ENCODE measurements around the gene ARHGAP26. TPM values are rescaled to one million over a fixed set of nuclear protein-coding genes. Genes with fewer than 3 reads are reported as not detected.

The ARHGAP26 gene
- polyA plus RNA-seq, 1 donor (not counting 4 experiments of a cell fraction or from before 2014, with no cell fraction given), result 3.9 TPM

- TF ChIP-seq EZH2 (IDR thresholded peaks at IDR 0.05; ENCODE audit: low read length) (no peak), CTCF (optimal IDR thresholded peaks at IDR 0.05 in 1 of 3, IDR thresholded peaks at IDR 0.05 in 1 of 3, conservative IDR thresholded peaks at IDR 0.05 in 1 of 3; ENCODE audit: extremely low read depth in 1 of 3, insufficient read depth in 2 of 3, low read length in 3 of 3) (no peak)
- H4K20me1 ChIP-seq (ENCODE audit: control insufficient read depth, extremely low read depth, insufficient read depth, low read length), result no peaks in the 10 kb centered on the region
- DNase-seq (ENCODE audit: low read depth, low spot score) (no peak), FAIRE-seq (no peak)
- dilution Hi-C loops (cut with MboI; ENCODE audit: extremely low pct_ligation_motif_present, low sequenced_read_pairs), result no loop called here
- H3K9me3 ChIP-seq (ENCODE audit: control insufficient read depth, low read depth, low read length), result no peaks in the 10 kb centered on the region
- H3K4me3 ChIP-seq (ENCODE audit: control insufficient read depth in 2 of 3, extremely low read depth in 1 of 3, insufficient read depth in 2 of 3, low read depth in 1 of 3, low read length in 3 of 3), result no peak overlapping the region
- no peak overlapping the region for H2AFZ ChIP-seq (ENCODE audit: control insufficient read depth, low read length)
- H3K9ac ChIP-seq (ENCODE audit: control insufficient read depth, extremely low read depth, insufficient read depth, low read length), result no peak overlapping the region
- no peaks in the 10 kb centered on the region for H3K9me1 ChIP-seq (ENCODE audit: control insufficient read depth, extremely low read depth, insufficient read depth, low read length)
- no peaks in the 10 kb centered on the region for H3K36me3 ChIP-seq (ENCODE audit: control insufficient read depth in 2 of 2, extremely low read depth in 1 of 2, insufficient read depth in 2 of 2, low read length in 2 of 2)
- no peak overlapping the region for H3K4me2 ChIP-seq (ENCODE audit: control insufficient read depth, extremely low read depth, insufficient read depth, low read depth, low read length)
- H3K79me2 ChIP-seq (ENCODE audit: control insufficient read depth, insufficient read depth, low read length), result no peaks in the 10 kb centered on the region
- H3K4me1 ChIP-seq (ENCODE audit: control insufficient read depth, extremely low read depth, insufficient read depth, low read length), result no peaks in the 10 kb centered on the region
- H3K27me3 ChIP-seq (ENCODE audit: control insufficient read depth, extremely low read depth, insufficient read depth, low read length), result no peaks in the 10 kb centered on the region
- no peak overlapping the region for H3K27ac ChIP-seq (ENCODE audit: control insufficient read depth, insufficient read depth, low read length)
Observed at GRCh38 chr5:142970440-142971030, 200.4 kb downstream of the ARHGAP26 start.

GRCh38 chr5:142971303-142972013 is 201.3 kb downstream of the ARHGAP26 start:
- H3K4me1 ChIP-seq (ENCODE audit: control insufficient read depth, extremely low read depth, insufficient read depth, low read length), result no peaks in the 10 kb centered on the region
- no peak overlapping the region for H2AFZ ChIP-seq (ENCODE audit: control insufficient read depth, low read length)
- dilution Hi-C loops (cut with MboI; ENCODE audit: extremely low pct_ligation_motif_present, low sequenced_read_pairs), result no loop called here
- FAIRE-seq, result peak; percentile 34
- no peaks in the 10 kb centered on the region for H3K9me3 ChIP-seq (ENCODE audit: control insufficient read depth, low read depth, low read length)
- no peak for DNase-seq (ENCODE audit: low read depth, low spot score)
- H4K20me1 ChIP-seq (ENCODE audit: control insufficient read depth, extremely low read depth, insufficient read depth, low read length), result no peaks in the 10 kb centered on the region
- TF ChIP-seq CTCF (optimal IDR thresholded peaks at IDR 0.05 in 1 of 3, IDR thresholded peaks at IDR 0.05 in 1 of 3, conservative IDR thresholded peaks at IDR 0.05 in 1 of 3; ENCODE audit: extremely low read depth in 1 of 3, insufficient read depth in 2 of 3, low read length in 3 of 3) (no peak), EZH2 (IDR thresholded peaks at IDR 0.05; ENCODE audit: low read length) (no peak)
- no peak overlapping the region for H3K27ac ChIP-seq (ENCODE audit: control insufficient read depth, insufficient read depth, low read length)
- no peaks in the 10 kb centered on the region for H3K36me3 ChIP-seq (ENCODE audit: control insufficient read depth in 2 of 2, extremely low read depth in 1 of 2, insufficient read depth in 2 of 2, low read length in 2 of 2)
- H3K9me1 ChIP-seq (ENCODE audit: control insufficient read depth, extremely low read depth, insufficient read depth, low read length), result no peaks in the 10 kb centered on the region
- H3K4me2 ChIP-seq (ENCODE audit: control insufficient read depth, extremely low read depth, insufficient read depth, low read depth, low read length), result no peak overlapping the region
- H3K9ac ChIP-seq (ENCODE audit: control insufficient read depth, extremely low read depth, insufficient read depth, low read length), result no peak overlapping the region
- no peaks in the 10 kb centered on the region for H3K79me2 ChIP-seq (ENCODE audit: control insufficient read depth, insufficient read depth, low read length)
- no peak overlapping the region for H3K4me3 ChIP-seq (ENCODE audit: control insufficient read depth in 2 of 3, extremely low read depth in 1 of 3, insufficient read depth in 2 of 3, low read depth in 1 of 3, low read length in 3 of 3)
- H3K27me3 ChIP-seq (ENCODE audit: control insufficient read depth, extremely low read depth, insufficient read depth, low read length), result no peaks in the 10 kb centered on the region

Measured in keratinocyte (primary cell).